Hematopoietic multipotent progenitor cell treated with erythropoietin and hydrocortisone succinate and interleukin-3 and kit ligand, for 6 days (in vitro differentiated cells): ENCODE data around the gene KRT72.

Source experiments
- DNase-seq: peaks from one replicate; pipeline ENCODE4 v3.0.0-alpha.2; 2015

KRT72 gene

DNA sequence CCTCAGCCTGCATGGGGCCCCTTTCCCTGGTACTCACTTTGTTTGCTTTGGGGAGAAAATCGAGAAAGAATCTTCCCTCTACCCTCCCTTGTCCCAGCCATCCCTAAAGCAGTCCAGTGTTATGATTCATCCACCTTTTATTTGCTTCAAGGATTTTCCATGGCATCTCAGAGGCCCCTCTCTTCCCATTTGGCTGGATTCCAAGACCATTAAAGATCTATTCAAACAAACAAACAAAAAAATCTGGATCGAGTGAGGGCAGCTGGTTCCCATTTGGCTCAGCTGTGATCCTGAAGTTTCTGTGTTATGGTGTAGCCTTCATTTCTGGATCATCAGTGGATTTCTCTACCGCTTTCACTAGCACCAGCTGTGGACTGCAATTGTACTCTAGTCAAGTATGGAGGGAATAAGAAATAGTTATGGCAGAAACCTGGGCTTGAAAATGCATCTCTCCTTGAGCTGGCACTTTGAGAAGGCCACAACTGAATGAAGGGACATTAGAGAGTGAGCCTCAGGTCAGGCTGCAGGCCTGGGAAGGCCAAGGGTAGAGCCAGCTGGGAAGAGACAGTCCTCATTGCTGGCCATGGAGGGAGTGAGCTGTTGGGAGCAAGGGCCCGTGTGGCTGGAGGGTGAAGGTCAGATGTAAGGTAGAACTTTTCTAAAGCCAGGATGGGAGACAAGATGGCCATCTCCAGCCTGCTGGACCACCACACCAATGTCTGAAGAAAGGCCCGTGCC, 62.0 kb downstream of the KRT72 start:
- no peak for DNase-seq

- no peak for DNase-seq
Measured at GRCh38 chr12:52537101-52537500, 64.2 kb downstream of the KRT72 start.
